ENCODE data around the gene TXNDC11.
"Not testable (repeated sequence)": the region's sequence is repeated elsewhere in the genome, so short reads cannot be mapped to it uniquely, and the experiment has no call there.

Gene TXNDC11, protein sequence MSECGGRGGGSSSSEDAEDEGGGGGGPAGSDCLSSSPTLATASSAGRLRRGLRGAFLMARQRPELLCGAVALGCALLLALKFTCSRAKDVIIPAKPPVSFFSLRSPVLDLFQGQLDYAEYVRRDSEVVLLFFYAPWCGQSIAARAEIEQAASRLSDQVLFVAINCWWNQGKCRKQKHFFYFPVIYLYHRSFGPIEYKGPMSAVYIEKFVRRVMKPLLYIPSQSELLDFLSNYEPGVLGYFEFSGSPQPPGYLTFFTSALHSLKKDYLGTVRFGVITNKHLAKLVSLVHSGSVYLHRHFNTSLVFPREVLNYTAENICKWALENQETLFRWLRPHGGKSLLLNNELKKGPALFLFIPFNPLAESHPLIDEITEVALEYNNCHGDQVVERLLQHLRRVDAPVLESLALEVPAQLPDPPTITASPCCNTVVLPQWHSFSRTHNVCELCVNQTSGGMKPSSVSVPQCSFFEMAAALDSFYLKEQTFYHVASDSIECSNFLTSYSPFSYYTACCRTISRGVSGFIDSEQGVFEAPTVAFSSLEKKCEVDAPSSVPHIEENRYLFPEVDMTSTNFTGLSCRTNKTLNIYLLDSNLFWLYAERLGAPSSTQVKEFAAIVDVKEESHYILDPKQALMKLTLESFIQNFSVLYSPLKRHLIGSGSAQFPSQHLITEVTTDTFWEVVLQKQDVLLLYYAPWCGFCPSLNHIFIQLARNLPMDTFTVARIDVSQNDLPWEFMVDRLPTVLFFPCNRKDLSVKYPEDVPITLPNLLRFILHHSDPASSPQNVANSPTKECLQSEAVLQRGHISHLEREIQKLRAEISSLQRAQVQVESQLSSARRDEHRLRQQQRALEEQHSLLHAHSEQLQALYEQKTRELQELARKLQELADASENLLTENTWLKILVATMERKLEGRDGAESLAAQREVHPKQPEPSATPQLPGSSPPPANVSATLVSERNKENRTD

DNA sequence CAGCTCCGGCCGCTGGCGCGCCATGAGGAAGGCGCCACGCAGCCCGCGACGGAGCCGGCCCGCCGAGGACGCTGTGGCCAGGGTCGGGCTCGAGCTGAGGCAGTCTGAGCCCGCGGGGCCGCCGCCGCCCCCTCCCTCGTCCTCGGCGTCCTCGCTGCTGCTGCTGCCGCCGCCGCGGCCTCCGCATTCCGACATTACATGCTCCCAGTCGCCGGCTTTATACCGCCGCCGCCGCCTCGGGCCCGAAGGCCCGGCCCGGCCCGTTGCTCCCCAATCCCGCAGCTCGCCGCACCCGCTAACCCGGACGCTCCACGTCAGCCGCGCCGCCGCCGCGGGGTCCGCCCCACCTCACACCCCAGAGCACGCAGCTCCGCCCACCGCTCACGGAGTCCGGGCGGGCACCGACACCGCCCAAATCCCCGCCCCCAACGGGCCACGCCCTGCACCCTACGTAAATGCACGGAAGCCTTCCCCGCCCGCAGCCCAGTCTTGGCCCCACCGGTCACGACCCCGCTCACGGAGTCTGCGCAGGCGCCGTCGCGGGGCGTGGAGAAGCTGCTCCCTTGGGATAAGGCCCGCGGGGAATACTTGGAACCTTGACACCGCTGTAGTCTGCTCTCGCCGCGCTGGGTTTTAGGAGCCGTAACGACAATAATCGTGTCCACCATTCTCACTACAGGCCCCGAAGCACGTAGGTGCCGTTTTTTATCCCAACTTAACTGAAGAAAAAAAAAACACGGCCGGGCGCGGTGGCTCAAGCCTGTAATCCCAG is at the start of gene TXNDC11:
Gene TXNDC11, minus strand, starts transcription at position 322 of the 772 bp plus-strand sequence. Its CDS starts 127 bp downstream, at position 195.
- peak; percentile 97 for ATAC-seq
- Mint-ChIP-seq H3K36me3 (ENCODE audit: low read depth) (peaks cover 8% of the 10 kb centered on the region), H3K4me3 (peak within 1 kb of the TSS; percentile 89), H3K27ac (peak within 1 kb of the TSS; percentile 90), H3K4me1 (peaks cover 54% of the 10 kb centered on the region), H3K9me3 (no peaks in the 10 kb centered on the region), H3K27me3 (no peaks in the 10 kb centered on the region)
- DNase-seq = peak; percentile 100

DNA sequence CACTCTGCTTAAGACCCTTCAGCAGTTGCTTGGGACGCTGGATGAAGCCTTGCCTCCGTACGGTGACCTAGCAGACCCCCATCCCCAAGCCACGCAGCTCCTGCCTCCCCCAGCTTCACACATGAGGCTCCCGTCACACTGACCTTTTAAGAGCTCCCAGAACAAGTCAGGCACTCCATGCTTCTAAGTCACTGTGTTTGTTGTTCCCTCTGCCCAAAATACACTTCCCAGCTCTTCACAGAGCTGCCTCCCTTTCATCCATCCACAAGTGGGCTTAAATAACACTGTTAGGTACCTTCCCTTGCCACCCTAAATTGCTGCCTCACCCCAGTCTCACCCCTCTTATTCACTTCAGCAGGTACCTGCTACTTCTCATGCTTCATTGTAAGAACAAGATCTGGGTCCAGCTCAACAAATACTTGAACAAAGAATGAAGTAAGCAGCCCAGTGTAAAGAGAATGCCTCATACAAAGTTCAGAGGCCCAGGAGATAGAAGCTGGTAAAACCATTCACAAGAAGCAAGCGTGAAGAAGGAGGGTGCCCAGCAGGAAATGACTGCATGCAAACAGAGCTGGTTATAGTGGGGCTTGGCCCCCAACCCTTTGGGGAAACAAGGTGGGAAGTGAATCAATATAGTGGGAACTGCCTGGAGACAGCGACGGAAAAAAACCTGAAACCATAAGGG is 48.6 kb upstream of the TXNDC11 start:
- Mint-ChIP-seq H3K27ac (peak overlapping the region; percentile 50), H3K9me3 (no peaks in the 10 kb centered on the region), H3K36me3 (ENCODE audit: low read depth) (peaks cover 29% of the 10 kb centered on the region), H3K4me3 (no peak overlapping the region), H3K4me1 (peaks cover 78% of the 10 kb centered on the region), H3K27me3 (no peaks in the 10 kb centered on the region)
- ATAC-seq (no peak), DNase-seq (no peak)

DNA sequence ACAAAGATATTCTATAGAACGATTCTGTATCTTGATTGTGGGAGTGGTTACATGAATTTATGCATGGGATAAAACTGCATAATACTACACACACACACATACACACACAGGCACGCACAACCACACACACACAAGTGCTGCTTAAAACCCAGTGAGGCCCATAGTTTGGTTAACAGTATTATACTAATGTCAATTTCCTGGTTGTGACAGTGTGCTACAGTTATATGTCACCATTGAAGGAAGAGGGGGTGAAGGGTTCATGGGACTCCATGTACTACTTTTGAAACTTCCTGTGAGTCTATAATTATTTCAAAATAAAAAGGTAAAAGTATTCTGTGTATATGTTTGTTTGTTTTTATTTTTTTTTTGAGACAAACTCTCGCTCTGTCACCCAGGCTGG is 46.3 kb upstream of the TXNDC11 start:
- H3K36me3 Mint-ChIP-seq (ENCODE audit: low read depth) = peaks cover 15% of the 10 kb centered on the region
- ATAC-seq (no peak), DNase-seq (no peak)
- peaks cover 76% of the 10 kb centered on the region for H3K4me1 Mint-ChIP-seq
- H3K9me3 Mint-ChIP-seq = no peaks in the 10 kb centered on the region
- no peak overlapping the region for H3K4me3 Mint-ChIP-seq
- H3K27me3 Mint-ChIP-seq = no peaks in the 10 kb centered on the region
- H3K27ac Mint-ChIP-seq = no peak overlapping the region

DNA sequence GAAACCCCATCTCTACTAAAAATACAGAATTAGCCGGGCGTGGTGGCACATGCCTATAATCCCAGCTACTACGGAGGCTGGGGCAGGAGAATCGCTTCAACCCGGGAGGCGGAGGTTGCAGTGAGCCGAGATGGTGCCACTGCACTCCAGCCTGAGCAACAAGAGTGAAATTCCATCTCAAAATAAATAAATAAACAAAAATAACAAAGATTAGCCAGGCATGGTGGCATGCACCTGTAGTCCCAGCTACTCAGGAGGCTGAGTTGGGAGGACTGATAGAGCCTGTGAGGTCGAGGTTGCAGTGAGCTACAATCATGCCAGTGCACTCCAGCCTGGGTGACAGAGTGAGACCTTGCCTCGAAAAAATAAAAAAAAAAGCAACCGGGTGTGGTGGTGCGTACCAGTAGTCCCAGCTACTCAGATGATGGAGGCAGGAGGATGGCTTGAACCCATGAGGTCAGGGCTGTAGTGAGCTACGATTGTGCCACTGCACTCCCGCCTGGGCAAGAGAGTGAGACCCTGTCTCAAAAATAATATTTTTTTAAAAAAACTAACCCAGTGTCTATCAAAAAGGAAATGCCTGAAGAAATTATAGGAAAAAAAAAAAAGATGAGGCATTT is 42.4 kb upstream of the TXNDC11 start:
- not testable (repeated sequence) for H3K9me3 Mint-ChIP-seq, DNase-seq, H3K4me3 Mint-ChIP-seq, H3K27me3 Mint-ChIP-seq, ATAC-seq, H3K27ac Mint-ChIP-seq
- peaks cover 79% of the 10 kb centered on the region for H3K4me1 Mint-ChIP-seq
- H3K36me3 Mint-ChIP-seq (ENCODE audit: low read depth) = peaks cover 23% of the 10 kb centered on the region

DNA sequence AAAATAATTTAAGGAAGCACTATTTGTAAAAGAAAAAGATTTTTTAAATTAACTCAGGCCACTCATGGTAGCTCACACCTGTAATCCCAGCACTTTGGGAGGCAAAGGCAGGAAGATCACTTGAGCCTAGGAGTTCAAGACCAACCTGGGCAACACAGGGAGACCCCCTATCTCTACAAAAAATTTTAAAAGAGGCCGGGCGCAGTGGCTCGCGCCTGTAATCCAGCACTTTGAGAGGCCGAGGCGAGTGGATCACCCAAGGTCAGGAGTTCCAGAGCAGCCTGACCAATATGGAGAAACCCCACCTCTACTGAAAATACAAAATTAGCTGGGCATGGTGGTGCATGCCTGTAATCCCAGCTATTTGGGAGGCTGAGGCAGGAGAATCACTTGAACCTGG is 41.7 kb upstream of the TXNDC11 start:
- peaks cover 26% of the 10 kb centered on the region for H3K36me3 Mint-ChIP-seq (ENCODE audit: low read depth)
- peak overlapping the region; percentile 12 for H3K4me3 Mint-ChIP-seq
- not testable (repeated sequence) for H3K9me3 Mint-ChIP-seq, DNase-seq, ATAC-seq, H3K27me3 Mint-ChIP-seq
- H3K27ac Mint-ChIP-seq = peak overlapping the region; percentile 79
- H3K4me1 Mint-ChIP-seq = peaks cover 78% of the 10 kb centered on the region

DNA sequence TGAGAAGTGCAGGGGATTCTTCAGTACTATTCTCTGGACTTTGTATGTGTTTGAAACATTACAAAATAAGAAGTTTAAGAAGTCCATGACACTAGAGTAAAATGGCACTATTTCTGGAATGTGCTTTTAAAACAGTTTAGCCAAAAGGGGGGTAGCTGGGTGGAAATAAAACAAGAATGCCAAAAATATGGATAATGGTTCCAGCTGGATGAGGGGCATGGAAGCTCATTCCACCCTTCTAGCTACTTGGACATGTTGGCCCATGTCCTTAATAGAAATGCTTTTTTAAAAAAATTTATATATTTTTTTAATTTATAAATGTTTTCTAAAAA is 41.3 kb upstream of the TXNDC11 start:
- Mint-ChIP-seq H3K36me3 (ENCODE audit: low read depth) (peaks cover 27% of the 10 kb centered on the region), H3K27me3 (no peaks in the 10 kb centered on the region), H3K4me3 (peak overlapping the region; percentile 75), H3K27ac (peak overlapping the region; percentile 97), H3K9me3 (no peaks in the 10 kb centered on the region), H3K4me1 (peaks cover 78% of the 10 kb centered on the region)
- DNase-seq (no peak), ATAC-seq (no peak)

DNA sequence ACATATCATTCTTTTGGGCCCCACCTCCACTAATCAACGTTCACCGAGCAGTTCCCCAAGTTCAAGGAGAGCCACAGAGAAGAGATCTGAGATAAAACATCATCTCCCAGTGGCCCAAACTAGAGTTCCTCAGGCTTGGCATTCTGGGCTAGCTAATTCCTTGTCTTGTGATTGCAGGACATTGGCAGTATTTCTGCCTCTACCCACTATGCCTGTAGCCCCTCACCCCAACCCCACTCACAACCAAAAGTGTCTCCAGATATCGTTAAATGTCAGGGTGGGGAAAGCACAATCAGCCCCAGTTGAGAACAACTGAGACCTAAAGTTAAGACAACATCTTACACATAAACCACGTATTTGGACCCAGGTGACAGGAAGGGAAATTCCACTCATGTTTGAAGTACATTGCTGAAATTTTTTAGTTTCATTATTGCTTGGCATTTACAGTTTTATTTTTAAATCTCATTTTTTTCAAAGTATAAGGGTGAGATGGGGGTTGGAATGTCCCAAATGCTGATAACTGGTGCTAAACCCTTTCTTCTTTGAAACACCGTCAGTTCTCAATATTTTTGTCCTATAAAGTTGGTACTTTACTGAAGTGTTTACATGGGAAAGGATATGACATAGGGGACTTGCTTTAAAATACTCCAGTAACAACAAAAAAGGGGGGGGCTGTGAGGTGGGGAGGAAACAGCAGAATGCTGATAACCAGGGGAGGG is 40.8 kb upstream of the TXNDC11 start:
- DNase-seq (peak; percentile 44), ATAC-seq (peak; percentile 86)
- Mint-ChIP-seq H3K36me3 (ENCODE audit: low read depth) (peaks cover 27% of the 10 kb centered on the region), H3K9me3 (no peaks in the 10 kb centered on the region), H3K27me3 (no peaks in the 10 kb centered on the region), H3K27ac (peak overlapping the region; percentile 97), H3K4me3 (peak overlapping the region; percentile 75), H3K4me1 (peaks cover 75% of the 10 kb centered on the region)

DNA sequence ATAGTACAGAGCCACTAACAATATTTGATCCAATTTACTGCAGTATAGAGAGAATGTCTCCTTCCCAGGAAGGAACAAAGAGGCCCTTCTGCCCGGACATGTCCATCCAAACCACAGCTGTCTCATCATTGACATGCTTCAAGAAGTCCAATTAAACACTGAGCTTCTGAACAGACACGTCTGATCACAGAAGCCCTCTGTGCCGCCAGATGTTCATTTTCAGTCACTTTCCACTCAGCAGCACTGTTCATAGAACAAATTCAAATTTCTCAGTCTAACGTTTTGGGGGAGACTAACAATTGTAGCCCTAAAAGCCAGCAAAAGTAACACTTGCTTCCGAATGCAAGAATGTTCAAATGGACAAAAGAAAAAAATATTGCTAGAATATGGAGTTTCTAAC is 39.1 kb upstream of the TXNDC11 start:
- DNase-seq (no peak), ATAC-seq (no peak)
- Mint-ChIP-seq H3K9me3 (no peaks in the 10 kb centered on the region), H3K27me3 (no peaks in the 10 kb centered on the region), H3K27ac (peak overlapping the region; percentile 97), H3K4me1 (peaks cover 61% of the 10 kb centered on the region), H3K4me3 (peak overlapping the region; percentile 43), H3K36me3 (ENCODE audit: low read depth) (peaks cover 24% of the 10 kb centered on the region)

DNA sequence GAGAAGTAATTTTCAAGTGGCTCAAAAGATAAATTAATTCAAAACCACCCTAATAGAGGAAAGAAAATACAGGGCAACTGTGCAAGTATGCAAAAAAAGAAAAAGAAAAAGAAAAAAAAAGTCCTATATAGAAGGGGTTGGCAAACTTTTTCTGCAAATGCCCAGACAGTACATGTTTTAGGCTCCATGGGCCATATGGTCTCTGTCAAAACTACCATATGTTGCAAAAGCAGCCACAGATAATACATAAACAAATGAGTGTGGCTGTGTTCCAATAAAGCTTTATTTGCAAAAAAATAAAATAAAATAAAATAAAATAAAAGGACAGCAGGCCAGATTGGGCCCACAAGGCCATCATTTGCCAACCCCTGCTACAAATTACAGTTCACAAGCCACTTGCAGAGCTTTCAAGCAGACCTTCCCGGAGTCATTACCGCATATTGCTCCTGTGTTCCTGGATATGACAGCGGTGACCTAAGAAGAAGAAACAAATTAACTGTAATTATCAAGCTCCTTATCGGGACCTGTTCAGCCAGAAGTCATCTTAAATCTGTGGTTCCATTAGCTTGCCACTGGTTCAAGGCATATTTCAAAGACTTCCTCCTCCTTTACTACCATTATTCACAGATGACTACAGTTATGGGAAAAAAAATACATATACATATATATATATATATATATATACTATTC is 38.5 kb upstream of the TXNDC11 start:
- Mint-ChIP-seq H3K27me3 (no peaks in the 10 kb centered on the region), H3K4me1 (peaks cover 55% of the 10 kb centered on the region), H3K36me3 (ENCODE audit: low read depth) (peaks cover 27% of the 10 kb centered on the region), H3K9me3 (no peaks in the 10 kb centered on the region), H3K27ac (peak overlapping the region; percentile 32), H3K4me3 (no peak overlapping the region)
- DNase-seq (no peak), ATAC-seq (no peak)

DNA sequence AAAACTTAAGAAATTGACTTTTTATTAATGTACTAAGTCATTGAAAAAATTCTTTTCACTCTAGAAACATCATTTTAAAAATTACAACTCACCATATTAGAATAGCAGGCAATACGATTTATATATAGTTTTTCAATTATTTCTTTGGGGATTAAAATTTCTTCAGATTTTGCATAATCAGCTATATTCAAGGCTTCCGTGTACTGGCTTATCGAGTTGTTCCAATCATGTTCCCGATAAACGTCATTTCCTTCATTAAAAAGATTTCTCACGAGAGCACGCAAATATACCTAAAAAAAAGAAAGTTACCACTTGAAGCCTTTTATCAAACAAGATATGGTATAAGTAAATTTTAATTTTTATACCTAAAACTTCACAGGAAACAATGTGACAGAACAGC is 36.4 kb upstream of the TXNDC11 start:
- ATAC-seq = no peak
- Mint-ChIP-seq H3K36me3 (ENCODE audit: low read depth) (peaks cover 32% of the 10 kb centered on the region), H3K4me1 (peaks cover 39% of the 10 kb centered on the region), H3K27me3 (no peaks in the 10 kb centered on the region), H3K4me3 (no peak overlapping the region), H3K27ac (no peak overlapping the region), H3K9me3 (no peaks in the 10 kb centered on the region)
- DNase-seq = no peak

DNA sequence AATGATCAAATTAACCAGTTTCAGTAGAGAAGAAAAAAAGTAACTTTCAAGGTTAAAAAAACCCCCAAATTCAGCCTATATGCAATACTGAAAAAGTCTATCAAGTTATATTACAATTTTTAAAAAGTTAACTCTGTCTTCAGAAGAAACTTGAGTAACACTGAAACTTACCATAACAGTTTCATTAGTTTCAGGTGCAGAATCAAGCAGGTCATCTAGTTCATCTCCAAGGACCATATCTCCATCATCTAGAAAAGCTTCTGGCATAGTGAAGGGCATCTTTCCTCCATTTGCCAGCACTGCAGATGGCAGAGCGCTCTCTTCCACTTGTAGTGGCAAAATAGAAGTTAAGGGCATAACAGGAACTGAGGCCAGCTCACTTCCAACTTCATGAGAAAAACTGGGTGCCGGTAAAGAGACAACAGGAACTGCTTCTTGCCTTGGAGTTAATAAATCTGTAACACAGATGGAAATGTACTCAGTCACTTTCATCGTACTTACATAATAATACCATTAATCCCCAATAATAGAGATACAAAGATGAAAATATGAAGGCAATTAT is 31.5 kb upstream of the TXNDC11 start:
- Mint-ChIP-seq H3K27ac (no peak overlapping the region), H3K36me3 (ENCODE audit: low read depth) (peaks cover 43% of the 10 kb centered on the region), H3K27me3 (no peaks in the 10 kb centered on the region), H3K4me3 (no peak overlapping the region), H3K4me1 (peaks cover 6% of the 10 kb centered on the region), H3K9me3 (no peaks in the 10 kb centered on the region)
- no peak for DNase-seq
- ATAC-seq = no peak

DNA sequence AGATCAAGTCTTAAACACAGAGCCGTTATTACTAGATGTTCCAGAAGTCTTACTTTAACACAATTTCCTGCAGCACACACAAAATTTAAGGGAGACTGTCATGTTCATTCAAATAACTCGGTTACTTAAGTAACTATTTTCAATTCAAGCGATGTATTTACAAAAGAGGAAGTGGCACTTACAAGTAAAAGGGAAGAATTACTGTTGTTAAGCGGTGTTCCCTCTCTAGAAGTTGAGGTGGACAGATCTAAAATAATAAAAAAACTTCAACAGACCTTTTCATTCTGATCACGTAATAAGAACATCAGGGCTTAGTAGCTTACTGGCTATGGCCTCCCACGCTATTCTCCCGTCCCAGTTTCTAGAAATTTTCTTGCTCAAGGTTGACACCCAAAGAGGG is 26.2 kb upstream of the TXNDC11 start:
- Mint-ChIP-seq H3K36me3 (ENCODE audit: low read depth) (peaks cover 59% of the 10 kb centered on the region), H3K4me1 (peaks cover 9% of the 10 kb centered on the region), H3K4me3 (no peak overlapping the region), H3K9me3 (no peaks in the 10 kb centered on the region), H3K27me3 (no peaks in the 10 kb centered on the region), H3K27ac (peak overlapping the region; percentile 22)
- ATAC-seq (no peak), DNase-seq (no peak)
